ENCODE data around the gene GSG1L2.

- TF ChIP-seq CTCF (IDR thresholded peaks at IDR 0.05) (no peak), POLR2AphosphoS5 (IDR thresholded peaks at IDR 0.05; ENCODE audit: low read depth, low read length) (no peak), SIN3A (IDR thresholded peaks at IDR 0.05; ENCODE audit: borderline replicate concordance, insufficient read depth, low read depth, low read length) (no peak), REST (IDR thresholded peaks at IDR 0.05; ENCODE audit: insufficient read depth in 1 of 2, low read depth in 2 of 2, low read length in 1 of 2) (no peak)
Measured at GRCh38 chr17:9839433-9839832, 17.6 kb upstream of the GSG1L2 start.

All from Panc1 (cell line).